Measurements from ENCODE around the gene ADAM23.

DNA sequence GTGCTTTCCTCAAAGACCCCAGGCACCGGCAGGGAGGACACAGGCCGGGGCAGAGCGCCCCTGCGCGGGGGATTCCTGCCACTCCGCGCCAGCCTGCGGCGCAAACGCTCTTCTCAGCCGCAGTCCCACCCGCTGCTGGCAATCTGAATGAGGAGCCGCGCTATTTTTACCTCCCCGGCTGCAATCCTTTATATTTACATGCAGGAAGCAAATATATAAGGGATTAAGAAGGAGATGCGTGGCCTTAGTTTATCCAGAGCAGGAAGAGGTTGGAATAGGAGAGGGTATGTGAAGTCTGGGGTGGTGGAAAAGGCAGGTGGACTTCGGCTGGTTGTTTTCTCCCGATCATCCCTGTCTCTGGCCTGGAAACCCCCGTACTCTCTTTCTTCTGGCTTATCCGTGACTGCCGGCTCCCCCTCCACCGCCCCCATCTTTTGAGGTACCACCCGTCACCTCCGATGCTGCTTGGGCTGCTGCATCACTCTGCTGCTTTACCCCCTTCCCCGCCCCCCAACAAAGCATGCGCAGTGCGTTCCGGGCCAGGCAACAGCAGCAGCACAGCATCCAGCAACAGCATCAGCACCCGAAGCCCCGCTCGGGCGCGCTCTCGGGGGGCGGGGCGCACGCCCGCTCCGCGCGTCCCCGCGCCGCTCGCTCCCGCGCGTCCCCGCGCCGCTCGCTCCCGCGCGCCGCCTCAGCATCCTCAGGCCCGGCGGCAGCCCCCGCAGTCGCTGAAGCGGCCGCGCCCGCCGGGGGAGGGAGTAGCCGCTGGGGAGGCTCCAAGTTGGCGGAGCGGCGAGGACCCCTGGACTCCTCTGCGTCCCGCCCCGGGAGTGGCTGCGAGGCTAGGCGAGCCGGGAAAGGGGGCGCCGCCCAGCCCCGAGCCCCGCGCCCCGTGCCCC is at the start of gene ADAM23:
- TF ChIP-seq, protein P1, sequence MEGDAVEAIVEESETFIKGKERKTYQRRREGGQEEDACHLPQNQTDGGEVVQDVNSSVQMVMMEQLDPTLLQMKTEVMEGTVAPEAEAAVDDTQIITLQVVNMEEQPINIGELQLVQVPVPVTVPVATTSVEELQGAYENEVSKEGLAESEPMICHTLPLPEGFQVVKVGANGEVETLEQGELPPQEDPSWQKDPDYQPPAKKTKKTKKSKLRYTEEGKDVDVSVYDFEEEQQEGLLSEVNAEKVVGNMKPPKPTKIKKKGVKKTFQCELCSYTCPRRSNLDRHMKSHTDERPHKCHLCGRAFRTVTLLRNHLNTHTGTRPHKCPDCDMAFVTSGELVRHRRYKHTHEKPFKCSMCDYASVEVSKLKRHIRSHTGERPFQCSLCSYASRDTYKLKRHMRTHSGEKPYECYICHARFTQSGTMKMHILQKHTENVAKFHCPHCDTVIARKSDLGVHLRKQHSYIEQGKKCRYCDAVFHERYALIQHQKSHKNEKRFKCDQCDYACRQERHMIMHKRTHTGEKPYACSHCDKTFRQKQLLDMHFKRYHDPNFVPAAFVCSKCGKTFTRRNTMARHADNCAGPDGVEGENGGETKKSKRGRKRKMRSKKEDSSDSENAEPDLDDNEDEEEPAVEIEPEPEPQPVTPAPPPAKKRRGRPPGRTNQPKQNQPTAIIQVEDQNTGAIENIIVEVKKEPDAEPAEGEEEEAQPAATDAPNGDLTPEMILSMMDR (IDR thresholded peaks at IDR 0.05) = peak; percentile 20
- TF ChIP-seq ZNF302 (CRISPR knock-in tag; IDR thresholded peaks at IDR 0.05) (no peak), HOXA7 (CRISPR knock-in tag; IDR thresholded peaks at IDR 0.05) (no peak), HEYL (CRISPR knock-in tag; IDR thresholded peaks at IDR 0.05) (no peak), SREBF2 (IDR thresholded peaks at IDR 0.05) (no peak), POLR2A (IDR thresholded peaks at IDR 0.05; ENCODE audit: low read length) (peak; percentile 37; the same call in 1 of the 2 replicates), MAFK (IDR thresholded peaks at IDR 0.05; ENCODE audit: partially characterized antibody) (no peak)

All from A549 (cell line).